ENCODE results near the gene PIK3R2.

Gene PIK3R2

DNA sequence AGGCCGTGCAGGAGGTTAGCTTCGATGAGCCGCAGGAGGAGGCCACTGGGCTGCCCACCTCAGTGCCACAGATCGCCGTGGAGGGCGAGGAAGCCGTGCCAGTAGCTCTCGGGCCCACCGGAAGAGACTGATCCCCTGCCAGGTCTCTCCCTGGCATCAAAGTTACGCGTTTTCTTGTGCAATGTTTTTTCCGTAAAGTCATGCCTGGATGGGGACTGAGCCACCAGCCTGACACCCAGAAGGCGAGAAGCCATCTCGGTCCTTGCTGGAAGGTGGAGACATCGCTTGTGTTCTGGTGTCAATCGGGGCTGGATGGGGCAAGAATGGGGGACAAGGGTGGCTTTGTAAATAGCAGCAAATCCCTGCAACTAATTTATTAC, 3.4 kb upstream of the PIK3R2 start:
- Histone ChIP-seq H3K36me3 (ENCODE audit: control insufficient read depth in 1 of 2, insufficient read depth in 2 of 2, low read length in 2 of 2) (peaks cover 6 to 12% of the 10 kb centered on the region in 2 experiments), H2AK5ac (ENCODE audit: low read length) (no peak overlapping the region), H3K79me2 (ENCODE audit: control insufficient read depth, insufficient read depth, low read length, poor library complexity) (peaks cover 13% of the 10 kb centered on the region), H3K18ac (ENCODE audit: low read length) (no peak overlapping the region), H3K14ac (ENCODE audit: low read length) (no peak overlapping the region), H2BK120ac (ENCODE audit: insufficient read depth, low read length, poor library complexity) (no peak overlapping the region), H3K9me3 (ENCODE audit: insufficient read depth, low read depth, low read length) (no peaks in the 10 kb centered on the region), H4K12ac (ENCODE audit: low read depth, low read length) (no peak overlapping the region), H3K9ac (ENCODE audit: low read length) (no peak overlapping the region), H3K27me3 (ENCODE audit: insufficient read depth, low read length) (no peaks in the 10 kb centered on the region), H4K91ac (ENCODE audit: low read depth, low read length) (no peak overlapping the region), H3K4me1 (ENCODE audit: control insufficient read depth in 1 of 2, insufficient read depth in 2 of 2, low read length in 2 of 2) (peaks cover 8% of the 10 kb centered on the region in 2 experiments), H3K79me1 (ENCODE audit: low read length) (peaks cover 11% of the 10 kb centered on the region), H2BK5ac (ENCODE audit: low read depth, low read length, poor library complexity) (no peak overlapping the region), H3K4ac (ENCODE audit: low read depth, low read length) (no peak overlapping the region), H3K27ac (ENCODE audit: low read depth, low read length) (no peak overlapping the region), H4K8ac (ENCODE audit: low read depth, low read length) (no peak overlapping the region), H2BK12ac (ENCODE audit: low read length) (no peak overlapping the region), H3K23ac (ENCODE audit: low read length) (no peak overlapping the region), H3K4me3 (ENCODE audit: low read depth, low read length) (no peak overlapping the region), H3K4me2 (ENCODE audit: low read length) (no peak overlapping the region), H2AFZ (ENCODE audit: insufficient read depth, low read length, poor library complexity) (no peak overlapping the region)
- no CpG with 5 or more reads among the region's 16 CpGs for WGBS (ENCODE audit: extremely low coverage, insufficient coverage, insufficient read length)
- no peak for DNase-seq

DNA sequence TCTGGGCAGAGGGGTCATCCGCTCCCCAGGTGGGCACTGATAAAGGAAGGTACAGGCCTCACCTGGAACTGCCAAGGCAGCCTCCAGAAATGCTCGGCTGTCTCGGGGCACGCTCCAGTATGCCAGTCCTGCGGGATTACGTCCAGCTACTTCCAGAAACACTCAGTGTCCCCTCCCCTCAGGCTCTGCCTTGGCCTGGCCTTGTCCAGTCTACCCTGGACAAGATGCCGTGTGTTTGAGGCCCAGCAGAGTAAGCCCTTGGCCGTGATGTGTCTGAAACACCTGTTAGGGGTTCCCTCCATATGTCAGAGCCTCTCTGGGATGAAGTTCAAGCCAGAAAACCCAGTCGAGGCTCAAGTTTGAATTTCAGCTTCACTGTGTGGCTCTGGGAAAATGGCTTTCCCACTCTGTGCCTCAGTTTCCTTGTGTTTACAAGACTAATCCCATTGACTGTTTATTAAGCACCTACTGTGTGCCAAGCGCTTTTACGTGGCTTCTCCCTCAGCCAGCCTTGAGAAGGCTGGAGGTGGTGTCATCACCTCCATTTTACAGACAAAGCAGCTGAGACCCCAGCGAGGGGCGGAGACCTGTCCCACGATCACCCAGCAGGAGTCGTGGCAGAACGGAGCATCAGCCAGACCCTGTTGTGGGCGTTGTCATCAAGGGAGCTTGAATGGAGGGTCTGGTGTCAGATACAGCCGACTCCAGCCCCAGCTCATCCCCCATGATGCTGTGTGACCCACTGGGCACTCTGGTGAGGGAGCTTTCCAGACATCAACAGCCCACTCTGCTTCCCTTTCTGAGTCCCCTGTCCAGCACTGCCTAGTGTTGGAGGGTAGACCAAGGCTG, 2.0 kb upstream of the PIK3R2 start:
- no peak overlapping the region for H4K12ac ChIP-seq (ENCODE audit: low read depth, low read length)
- H3K4me2 ChIP-seq (ENCODE audit: low read length): no peak overlapping the region
- no peak overlapping the region for H3K23ac ChIP-seq (ENCODE audit: low read length)
- H2BK120ac ChIP-seq (ENCODE audit: insufficient read depth, low read length, poor library complexity): no peak overlapping the region
- H3K9ac ChIP-seq (ENCODE audit: low read length): peak overlapping the region; percentile 2
- no peak overlapping the region for H3K18ac ChIP-seq (ENCODE audit: low read length)
- H2AK5ac ChIP-seq (ENCODE audit: low read length): no peak overlapping the region
- H3K4me3 ChIP-seq (ENCODE audit: low read depth, low read length): no peak overlapping the region
- H2BK5ac ChIP-seq (ENCODE audit: low read depth, low read length, poor library complexity): no peak overlapping the region
- H3K9me3 ChIP-seq (ENCODE audit: insufficient read depth, low read depth, low read length): no peaks in the 10 kb centered on the region
- no peak overlapping the region for H3K27ac ChIP-seq (ENCODE audit: low read depth, low read length)
- H4K91ac ChIP-seq (ENCODE audit: low read depth, low read length): no peak overlapping the region
- peaks cover 13% of the 10 kb centered on the region for H3K79me2 ChIP-seq (ENCODE audit: control insufficient read depth, insufficient read depth, low read length, poor library complexity)
- H2AFZ ChIP-seq (ENCODE audit: insufficient read depth, low read length, poor library complexity): no peak overlapping the region
- H3K4ac ChIP-seq (ENCODE audit: low read depth, low read length): no peak overlapping the region
- no peak overlapping the region for H2BK12ac ChIP-seq (ENCODE audit: low read length)
- DNase-seq: no peak
- no peaks in the 10 kb centered on the region for H3K27me3 ChIP-seq (ENCODE audit: insufficient read depth, low read length)
- no peak overlapping the region for H4K8ac ChIP-seq (ENCODE audit: low read depth, low read length)
- H3K79me1 ChIP-seq (ENCODE audit: low read length): peaks cover 11% of the 10 kb centered on the region
- WGBS (ENCODE audit: extremely low coverage, insufficient coverage, insufficient read length): no CpG with 5 or more reads among the region's 18 CpGs
- H3K36me3 ChIP-seq (ENCODE audit: control insufficient read depth in 1 of 2, insufficient read depth in 2 of 2, low read length in 2 of 2): peaks cover 10 to 15% of the 10 kb centered on the region in 2 experiments
- peaks cover 8 to 9% of the 10 kb centered on the region in 2 experiments for H3K4me1 ChIP-seq (ENCODE audit: control insufficient read depth in 1 of 2, insufficient read depth in 2 of 2, low read length in 2 of 2)
- no peak overlapping the region for H3K14ac ChIP-seq (ENCODE audit: low read length)

DNA sequence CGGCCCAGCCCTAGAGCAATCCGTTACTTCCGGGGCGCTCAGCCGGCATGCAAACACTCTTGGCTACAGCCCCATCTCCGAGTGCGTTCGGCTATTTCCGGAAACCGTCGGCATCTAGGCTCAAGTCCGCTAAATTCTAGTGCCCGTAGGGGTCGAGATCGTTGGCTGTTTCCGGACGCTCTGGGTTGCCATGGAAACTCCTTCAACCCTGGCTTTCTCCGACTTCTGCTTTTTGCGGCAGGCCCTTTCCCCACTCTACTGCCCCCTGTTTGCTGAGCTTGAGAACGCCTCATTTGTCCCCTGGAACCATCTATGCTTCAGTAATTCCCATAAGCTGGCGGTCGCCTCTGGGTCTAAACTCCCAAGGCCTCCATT, 534 bp upstream of the PIK3R2 start:
- peak overlapping the region; percentile 95 for H3K27ac ChIP-seq (ENCODE audit: low read depth, low read length)
- peak overlapping the region; percentile 72 for H2AFZ ChIP-seq (ENCODE audit: insufficient read depth, low read length, poor library complexity)
- peak overlapping the region; percentile 55 for H2BK5ac ChIP-seq (ENCODE audit: low read depth, low read length, poor library complexity)
- peak overlapping the region; percentile 60 for H3K4me3 ChIP-seq (ENCODE audit: low read depth, low read length)
- no CpG with 5 or more reads among the region's 22 CpGs for WGBS (ENCODE audit: extremely low coverage, insufficient coverage, insufficient read length)
- peak overlapping the region; percentile 88 for H4K8ac ChIP-seq (ENCODE audit: low read depth, low read length)
- H3K79me2 ChIP-seq (ENCODE audit: control insufficient read depth, insufficient read depth, low read length, poor library complexity): peaks cover 13% of the 10 kb centered on the region
- peaks cover 8 to 9% of the 10 kb centered on the region in 2 experiments for H3K4me1 ChIP-seq (ENCODE audit: control insufficient read depth in 1 of 2, insufficient read depth in 2 of 2, low read length in 2 of 2)
- H3K23ac ChIP-seq (ENCODE audit: low read length): no peak overlapping the region
- H3K36me3 ChIP-seq (ENCODE audit: control insufficient read depth in 1 of 2, insufficient read depth in 2 of 2, low read length in 2 of 2): peaks cover 19 to 24% of the 10 kb centered on the region in 2 experiments
- H3K4me2 ChIP-seq (ENCODE audit: low read length): peak overlapping the region; percentile 88
- H2AK5ac ChIP-seq (ENCODE audit: low read length): no peak overlapping the region
- peak overlapping the region; percentile 96 for H3K9ac ChIP-seq (ENCODE audit: low read length)
- peak; percentile 100 for DNase-seq
- no peaks in the 10 kb centered on the region for H3K9me3 ChIP-seq (ENCODE audit: insufficient read depth, low read depth, low read length)
- H4K91ac ChIP-seq (ENCODE audit: low read depth, low read length): peak overlapping the region; percentile 57
- H2BK120ac ChIP-seq (ENCODE audit: insufficient read depth, low read length, poor library complexity): peak overlapping the region; percentile 29
- H3K27me3 ChIP-seq (ENCODE audit: insufficient read depth, low read length): no peaks in the 10 kb centered on the region
- H3K4ac ChIP-seq (ENCODE audit: low read depth, low read length): no peak overlapping the region
- no peak overlapping the region for H2BK12ac ChIP-seq (ENCODE audit: low read length)
- H3K18ac ChIP-seq (ENCODE audit: low read length): peak overlapping the region; percentile 56
- H3K79me1 ChIP-seq (ENCODE audit: low read length): peaks cover 11% of the 10 kb centered on the region
- H4K12ac ChIP-seq (ENCODE audit: low read depth, low read length): no peak overlapping the region
- peak overlapping the region; percentile 46 for H3K14ac ChIP-seq (ENCODE audit: low read length)

DNA sequence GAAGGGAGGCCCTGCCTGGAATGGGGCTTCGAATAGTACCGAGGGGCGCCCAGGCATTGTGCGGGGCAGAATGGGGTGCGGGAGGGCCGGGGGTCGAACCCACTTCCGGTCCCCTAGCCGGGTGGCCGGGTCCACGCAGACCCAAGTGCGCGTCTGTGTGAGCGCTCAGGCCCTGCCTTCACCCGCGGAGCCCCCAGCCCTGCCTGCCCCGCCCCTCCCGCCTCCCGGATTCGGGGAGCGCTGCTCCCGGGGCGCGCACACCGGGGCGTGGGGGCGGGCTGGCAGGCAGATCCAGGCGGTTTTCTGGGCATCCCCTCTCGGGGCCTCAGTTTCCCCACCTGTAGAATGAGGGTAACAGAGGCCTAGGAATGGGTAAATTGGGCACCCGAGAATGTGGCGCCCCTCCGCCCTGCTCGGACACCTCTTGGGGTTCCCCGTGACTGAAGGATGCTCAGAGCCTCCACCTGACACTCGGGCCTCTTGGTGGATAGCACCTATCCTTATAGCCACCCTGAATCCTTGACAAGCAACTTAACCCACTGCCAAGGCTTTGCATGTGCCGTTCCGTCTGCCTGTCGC, 682 bp downstream of the PIK3R2 start:
- Histone ChIP-seq H3K4me3 (ENCODE audit: low read depth, low read length) (peak overlapping the region; percentile 86), H4K8ac (ENCODE audit: low read depth, low read length) (peak overlapping the region; percentile 94), H3K4me1 (ENCODE audit: control insufficient read depth in 1 of 2, insufficient read depth in 2 of 2, low read length in 2 of 2) (peaks cover 8 to 9% of the 10 kb centered on the region in 2 experiments), H3K4me2 (ENCODE audit: low read length) (peak overlapping the region; percentile 69), H3K18ac (ENCODE audit: low read length) (peak overlapping the region; percentile 97), H3K79me2 (ENCODE audit: control insufficient read depth, insufficient read depth, low read length, poor library complexity) (peaks cover 13% of the 10 kb centered on the region), H3K4ac (ENCODE audit: low read depth, low read length) (peak overlapping the region; percentile 93), H4K91ac (ENCODE audit: low read depth, low read length) (peak overlapping the region; percentile 94), H3K23ac (ENCODE audit: low read length) (no peak overlapping the region), H3K9me3 (ENCODE audit: insufficient read depth, low read depth, low read length) (no peaks in the 10 kb centered on the region), H3K27me3 (ENCODE audit: insufficient read depth, low read length) (no peaks in the 10 kb centered on the region), H3K27ac (ENCODE audit: low read depth, low read length) (peak overlapping the region; percentile 76), H2AK5ac (ENCODE audit: low read length) (peak overlapping the region; percentile 94), H3K36me3 (ENCODE audit: control insufficient read depth in 1 of 2, insufficient read depth in 2 of 2, low read length in 2 of 2) (peaks cover 21 to 27% of the 10 kb centered on the region in 2 experiments), H2BK12ac (ENCODE audit: low read length) (no peak overlapping the region), H3K14ac (ENCODE audit: low read length) (peak overlapping the region; percentile 95), H4K12ac (ENCODE audit: low read depth, low read length) (peak overlapping the region; percentile 91), H2BK120ac (ENCODE audit: insufficient read depth, low read length, poor library complexity) (peak overlapping the region; percentile 91), H3K79me1 (ENCODE audit: low read length) (peaks cover 11% of the 10 kb centered on the region), H2AFZ (ENCODE audit: insufficient read depth, low read length, poor library complexity) (peak overlapping the region; percentile 85), H3K9ac (ENCODE audit: low read length) (peak overlapping the region; percentile 87), H2BK5ac (ENCODE audit: low read depth, low read length, poor library complexity) (peak overlapping the region; percentile 88)
- no CpG with 5 or more reads among the region's 38 CpGs for WGBS (ENCODE audit: extremely low coverage, insufficient coverage, insufficient read length)
- DNase-seq: no peak

Measured in trophoblast cell (in vitro differentiated cells and primary cell).